Astrocyte of the cerebellum (primary cell): Measurements from ENCODE around the gene PRSS53.

Experiments
- DNase-seq: peaks from one replicate; pipeline ENCODE4 v3.0.0-alpha.2; 2011; ENCODE audit warnings: low read depth
- H3K4me3 ChIP-seq: 2 replicates; pipeline ENCODE4 v1.5.1; 2011; ENCODE audit warnings: mild to moderate bottlenecking, low read depth, low read length, moderate library complexity
- CTCF ChIP-seq: IDR thresholded peaks from 2 replicates; pipeline ENCODE4 v1.5.1; 2012; ENCODE audit warnings: low read length, low read depth, moderate library complexity, mild to moderate bottlenecking; ENCODE audit errors: missing control alignments
- in situ Hi-C: cut with HindIII; loops from 2 replicates; pipeline ENCODE4 v1.10.0; 2017; ENCODE audit warnings: low sequenced_read_pairs

The PRSS53 gene

GRCh38 chr16:31133046-31133501 lies 44.3 kb upstream of the PRSS53 start:
- DNase-seq = no peak
- in situ Hi-C loops = no loop called here
- H3K4me3 ChIP-seq = no peak overlapping the region
- no peak for TF ChIP-seq CTCF

GRCh38 chr16:31132303-31132979 lies 43.7 kb upstream of the PRSS53 start:
- no peak for TF ChIP-seq CTCF
- no peak for DNase-seq
- H3K4me3 ChIP-seq = no peak overlapping the region
- in situ Hi-C loops = no loop called here

GRCh38 chr16:31131841-31132271 lies 43.1 kb upstream of the PRSS53 start:
- TF ChIP-seq CTCF = no peak
- no peak overlapping the region for H3K4me3 ChIP-seq
- in situ Hi-C loops = no loop called here
- DNase-seq = no peak

- no peak for TF ChIP-seq CTCF
These were observed 42.7 kb upstream of the PRSS53 start for GRCh38 chr16:31131416-31131815.

GRCh38 chr16:31130899-31131298 lies 42.2 kb upstream of the PRSS53 start:
- no peak overlapping the region for H3K4me3 ChIP-seq
- in situ Hi-C loops = no loop called here
- no peak for TF ChIP-seq CTCF
- DNase-seq = no peak

More at GRCh38 chr16:31131416-31131815, 42.7 kb upstream of the PRSS53 start:
- DNase-seq = no peak
- in situ Hi-C loops = no loop called here
- no peak overlapping the region for H3K4me3 ChIP-seq

GRCh38 chr16:31130336-31130891 lies 41.7 kb upstream of the PRSS53 start:
- in situ Hi-C loops = no loop called here
- no peak overlapping the region for H3K4me3 ChIP-seq
- DNase-seq = no peak
- TF ChIP-seq CTCF = no peak
